ENCODE results near the gene ZMIZ1.

Gene ZMIZ1

DNA sequence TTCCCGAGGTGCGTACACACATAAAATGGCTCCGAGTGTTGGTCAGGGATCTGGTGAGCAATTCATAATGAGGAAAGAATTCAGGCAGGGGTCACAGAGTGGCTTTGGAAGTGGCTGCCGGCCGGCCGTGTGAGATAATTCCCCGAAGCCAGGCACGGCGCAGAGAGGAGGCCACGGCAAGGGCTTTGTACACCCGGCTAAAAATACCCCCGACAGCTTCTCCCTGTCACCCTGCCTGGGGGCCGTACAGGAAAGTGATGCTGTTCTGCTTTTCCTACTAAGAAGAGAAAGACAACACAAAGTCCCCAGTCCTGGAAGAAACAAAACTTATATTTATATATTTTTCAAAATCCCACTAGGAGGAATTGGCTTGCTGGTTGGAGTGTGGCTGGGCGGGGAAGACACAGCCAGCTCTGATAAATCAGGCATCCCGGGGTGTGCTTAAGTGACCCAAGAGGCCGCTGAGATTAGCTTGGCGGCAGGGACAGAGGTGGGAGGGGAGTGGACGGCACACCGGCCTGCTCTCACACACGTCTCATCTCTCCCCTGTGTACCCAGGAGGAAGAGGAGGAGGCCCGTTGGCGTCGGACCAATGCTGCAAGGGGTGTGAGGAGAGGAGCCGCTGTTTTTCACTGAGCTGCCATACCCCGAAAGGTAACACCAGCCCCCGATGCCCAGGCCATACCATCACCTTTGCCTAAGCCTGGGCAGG, 70.5 kb downstream of the ZMIZ1 start:
- no peak for DNase-seq (ENCODE audit: low spot score)

DNA sequence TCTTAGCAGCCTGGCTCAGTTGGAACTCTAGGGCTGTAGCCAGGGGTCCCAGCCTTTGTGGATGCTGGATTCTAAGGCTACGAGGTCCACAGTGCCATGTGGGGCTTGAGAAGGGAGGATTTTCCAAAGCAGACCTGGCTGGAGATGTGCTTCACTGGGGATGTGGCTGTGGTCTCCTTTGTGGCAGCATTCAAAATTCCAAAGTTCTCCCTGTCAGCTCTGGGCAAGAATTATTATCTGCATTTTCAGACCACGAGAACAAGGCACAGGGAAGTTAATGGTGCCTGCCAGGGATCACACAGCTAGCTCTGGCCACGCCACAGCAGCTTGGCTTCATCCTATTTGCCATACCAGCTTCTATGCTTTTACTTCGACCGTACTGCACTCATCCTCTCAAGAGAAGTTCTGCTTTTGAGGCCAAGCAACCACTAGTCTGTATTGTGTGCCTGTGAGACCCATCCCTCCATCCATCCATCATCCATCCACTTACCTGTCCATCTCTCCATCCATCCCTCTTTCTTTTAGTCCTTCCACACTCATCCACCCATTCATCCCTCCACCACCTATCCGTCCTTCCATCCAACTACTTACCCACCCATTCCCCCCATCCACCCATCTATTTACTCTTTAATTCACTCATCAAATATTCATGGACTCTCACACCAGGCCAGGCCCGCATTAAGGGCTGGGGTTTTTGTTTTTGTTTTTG, 71.5 kb downstream of the ZMIZ1 start:
- no peak for DNase-seq (ENCODE audit: low spot score)

- no peak for DNase-seq (ENCODE audit: low spot score)
These were observed 72.1 kb downstream of the ZMIZ1 start for GRCh38 chr10:79140855-79141254.

DNA sequence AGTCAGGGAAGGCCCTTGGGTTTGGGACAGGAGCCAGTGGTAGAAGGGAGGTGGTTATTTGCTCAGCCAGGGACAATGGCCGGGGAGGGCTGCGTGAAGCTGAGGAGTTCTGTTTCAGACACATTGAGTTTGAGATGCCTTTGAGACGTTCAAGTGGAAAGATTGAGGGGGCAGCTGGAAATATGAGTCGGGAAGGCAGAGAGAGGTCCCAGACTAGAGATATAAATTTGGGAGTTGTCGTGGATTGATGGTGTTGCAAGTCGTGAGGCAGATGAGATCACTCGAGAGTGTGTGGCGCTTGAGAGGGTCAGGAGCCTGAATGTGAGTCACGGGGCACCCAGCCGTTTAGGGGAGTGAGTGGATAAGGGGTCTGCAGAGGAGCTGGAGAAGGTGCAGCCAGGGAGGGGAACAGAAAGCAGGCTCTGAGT, 73.3 kb downstream of the ZMIZ1 start:
- no peak for DNase-seq (ENCODE audit: low spot score)

DNA sequence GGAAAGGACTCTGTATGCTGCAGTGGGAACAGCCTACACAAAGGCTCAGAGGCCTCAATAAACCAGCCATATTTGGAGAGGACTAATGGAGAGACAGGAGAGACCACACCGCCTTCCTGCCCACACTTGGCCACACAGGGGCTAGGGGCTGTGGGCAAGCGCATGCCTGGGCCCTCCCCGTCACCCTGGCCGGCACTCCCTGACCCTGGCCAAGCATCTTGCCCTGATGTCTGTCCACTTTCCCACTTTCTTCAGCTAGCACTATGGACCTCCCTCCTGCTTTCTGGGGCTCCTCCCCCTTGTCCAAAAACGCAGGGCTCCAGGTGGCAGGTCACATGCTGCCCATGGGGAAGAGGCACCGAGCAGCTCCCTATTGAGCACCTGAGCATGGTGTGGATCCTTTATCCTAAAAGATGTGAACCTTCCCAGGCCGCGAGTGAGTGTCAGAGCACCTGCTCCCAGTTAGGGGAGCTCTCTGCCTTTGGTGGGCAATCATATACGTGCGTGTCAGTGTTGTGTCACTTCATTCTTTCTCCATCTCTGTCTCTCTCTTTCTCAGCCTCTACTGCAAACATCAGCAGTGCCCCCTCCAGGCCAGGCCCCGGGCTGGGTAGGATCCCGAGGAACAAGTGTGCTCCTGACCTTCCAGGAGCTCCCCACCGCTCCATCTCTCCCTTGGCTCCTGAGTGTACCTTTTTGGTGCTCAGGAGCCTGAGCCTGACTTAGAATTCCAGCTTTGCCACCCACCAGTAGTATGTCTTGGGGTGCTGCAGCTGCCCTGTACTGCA, 74.0 kb downstream of the ZMIZ1 start:
- no peak for DNase-seq (ENCODE audit: low spot score)

DNA sequence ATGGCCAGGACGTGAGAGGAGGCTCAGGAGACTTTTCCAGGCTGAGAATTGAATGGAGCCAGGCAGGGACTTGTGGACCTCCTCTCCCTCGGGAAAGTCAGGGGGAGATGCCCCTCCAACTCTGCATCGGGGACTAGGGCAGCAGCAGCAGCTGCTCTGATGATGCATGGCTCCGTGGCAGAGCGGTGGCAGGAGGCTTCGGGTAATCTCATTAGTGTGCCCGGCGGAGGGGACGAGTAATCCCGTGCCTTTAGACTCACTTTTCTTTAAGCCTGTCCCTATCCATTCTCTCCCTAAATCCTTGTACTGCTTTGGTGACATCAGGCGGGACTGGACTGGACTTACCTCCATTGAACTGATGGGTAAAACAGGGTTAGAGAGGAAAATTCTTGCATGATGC, 75.1 kb downstream of the ZMIZ1 start:
- no peak for DNase-seq (ENCODE audit: low spot score)

- DNase-seq (ENCODE audit: low spot score), result no peak
These were observed 75.8 kb downstream of the ZMIZ1 start for GRCh38 chr10:79144351-79145173.

GRCh38 chr10:79145174-79145483, 76.4 kb downstream of the ZMIZ1 start:
- DNase-seq (ENCODE audit: low spot score), result no peak

GRCh38 chr10:79145517-79146470, 77.0 kb downstream of the ZMIZ1 start:
- no peak for DNase-seq (ENCODE audit: low spot score)

DNA sequence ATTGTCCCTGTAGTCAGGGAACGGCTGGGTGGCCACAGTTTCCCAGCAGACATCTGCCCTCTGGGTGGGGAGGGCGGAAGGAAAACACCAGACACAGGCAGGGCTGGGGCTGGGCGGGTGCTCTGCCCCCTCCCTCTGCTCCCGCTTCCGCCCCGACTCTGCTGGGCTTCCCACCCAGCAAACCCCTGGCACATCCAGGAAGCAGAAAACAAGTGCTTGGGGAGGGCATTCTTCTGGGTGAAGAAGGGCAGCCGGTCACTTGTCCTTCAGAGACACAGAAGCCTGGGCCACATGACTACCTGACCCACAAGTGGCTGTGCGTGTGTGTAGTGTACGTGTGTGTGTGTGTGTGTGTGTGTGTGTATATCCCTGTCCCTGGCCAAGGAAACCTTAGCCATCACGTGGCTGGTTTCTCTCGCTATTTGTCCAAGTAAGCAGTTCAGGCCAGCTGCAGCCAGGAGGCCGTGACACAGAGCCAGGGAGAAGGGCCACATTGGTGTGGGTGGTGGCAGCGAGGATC, 77.9 kb downstream of the ZMIZ1 start:
- no peak for DNase-seq (ENCODE audit: low spot score)

DNA sequence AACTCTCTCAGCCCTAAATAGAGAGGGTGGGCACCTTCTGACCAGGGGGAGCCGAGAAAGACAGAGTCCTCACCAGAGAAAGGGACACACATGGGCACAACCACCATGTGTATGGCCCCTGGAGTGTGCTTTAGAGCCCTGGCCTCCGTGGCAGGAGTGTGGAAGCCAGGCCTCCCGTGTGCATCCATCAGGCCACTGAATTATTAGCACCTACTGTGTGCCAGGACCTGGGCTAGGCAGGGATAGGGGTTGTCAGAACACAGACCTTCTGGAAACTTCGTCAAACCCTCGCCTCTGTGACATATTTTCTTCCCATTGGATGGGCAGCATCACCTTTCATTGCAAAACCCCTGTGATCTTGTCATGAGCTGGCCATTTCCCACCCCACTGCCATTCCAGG, 78.5 kb downstream of the ZMIZ1 start:
- no peak for DNase-seq (ENCODE audit: low spot score)

DNA sequence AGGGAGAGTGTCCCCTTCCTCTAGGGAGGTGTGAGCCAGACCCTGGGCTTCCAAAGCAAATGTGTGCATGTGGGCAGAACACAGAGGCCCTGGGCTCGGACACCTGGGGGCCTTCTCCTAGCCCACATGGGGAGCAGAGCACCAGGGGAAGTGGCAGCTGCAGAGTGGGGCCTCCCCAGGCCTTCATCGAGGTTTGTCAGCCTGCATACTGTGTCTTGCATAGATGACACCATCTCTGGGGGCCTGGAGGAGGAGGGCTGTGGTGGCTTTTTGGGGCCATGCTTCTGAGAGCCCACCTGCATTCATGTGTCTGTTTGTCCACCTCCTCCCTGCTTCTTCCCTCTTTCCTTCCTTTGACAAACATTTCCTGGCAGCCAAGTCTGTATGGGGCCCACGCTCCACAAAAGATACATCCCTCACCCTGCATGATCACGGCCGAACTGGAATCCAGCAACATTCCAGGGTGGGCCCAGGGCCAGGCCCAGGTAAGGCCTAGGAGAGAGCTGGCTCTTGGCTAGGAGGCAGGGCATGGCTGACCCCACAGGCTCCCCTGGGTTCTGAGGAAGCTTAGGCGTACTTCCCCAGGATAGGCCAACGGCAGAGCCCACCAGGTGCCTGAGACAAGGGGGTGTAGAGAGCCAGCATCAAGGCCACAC, 79.2 kb downstream of the ZMIZ1 start:
- DNase-seq (ENCODE audit: low spot score), result no peak

DNA sequence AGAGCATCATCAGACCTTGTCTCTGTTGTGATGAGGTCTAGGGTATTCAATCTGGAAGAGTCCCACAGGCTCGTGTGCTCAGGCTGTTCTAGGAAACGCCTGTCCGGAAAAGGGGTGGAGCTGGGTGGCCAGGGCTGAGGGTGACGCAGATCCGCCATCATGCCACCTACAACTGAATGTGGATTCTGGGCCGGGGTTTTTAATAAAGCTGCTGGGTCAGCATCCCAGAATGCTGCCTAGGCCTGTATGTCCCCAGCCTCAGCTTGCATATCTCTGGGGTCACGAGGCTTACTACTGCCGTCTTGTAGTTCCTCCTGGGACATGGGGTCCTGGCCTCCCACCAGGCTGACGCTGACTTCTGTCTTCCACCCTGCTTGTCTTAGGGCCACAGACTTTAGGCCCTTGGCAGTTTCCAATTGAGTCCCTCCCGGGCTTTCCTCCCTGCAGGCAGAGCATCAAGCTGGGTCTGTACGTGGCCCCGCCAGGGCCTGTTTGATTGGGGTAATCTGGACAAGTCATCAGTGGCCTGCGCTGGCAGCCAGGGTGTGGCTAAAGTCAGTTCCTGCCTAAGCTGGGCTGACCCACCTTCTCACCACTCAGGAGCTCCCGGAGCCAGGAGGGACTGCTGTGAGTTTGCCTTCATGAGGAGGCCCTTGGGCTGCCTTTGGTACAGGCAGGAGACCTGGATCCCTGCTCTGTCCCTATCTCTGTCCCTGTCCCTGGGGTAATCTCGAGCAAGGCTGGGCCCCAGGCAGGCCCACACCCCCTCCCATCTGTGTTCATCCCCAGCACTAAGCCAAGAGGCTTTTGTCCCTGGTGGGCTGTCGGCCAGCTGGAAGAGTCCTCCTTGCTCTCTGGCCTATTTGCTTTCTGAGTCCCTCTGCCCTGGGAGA, 79.9 kb downstream of the ZMIZ1 start:
- no peak for DNase-seq (ENCODE audit: low spot score)

GRCh38 chr10:79149345-79149661, 80.5 kb downstream of the ZMIZ1 start:
- DNase-seq (ENCODE audit: low spot score), result no peak

DNA sequence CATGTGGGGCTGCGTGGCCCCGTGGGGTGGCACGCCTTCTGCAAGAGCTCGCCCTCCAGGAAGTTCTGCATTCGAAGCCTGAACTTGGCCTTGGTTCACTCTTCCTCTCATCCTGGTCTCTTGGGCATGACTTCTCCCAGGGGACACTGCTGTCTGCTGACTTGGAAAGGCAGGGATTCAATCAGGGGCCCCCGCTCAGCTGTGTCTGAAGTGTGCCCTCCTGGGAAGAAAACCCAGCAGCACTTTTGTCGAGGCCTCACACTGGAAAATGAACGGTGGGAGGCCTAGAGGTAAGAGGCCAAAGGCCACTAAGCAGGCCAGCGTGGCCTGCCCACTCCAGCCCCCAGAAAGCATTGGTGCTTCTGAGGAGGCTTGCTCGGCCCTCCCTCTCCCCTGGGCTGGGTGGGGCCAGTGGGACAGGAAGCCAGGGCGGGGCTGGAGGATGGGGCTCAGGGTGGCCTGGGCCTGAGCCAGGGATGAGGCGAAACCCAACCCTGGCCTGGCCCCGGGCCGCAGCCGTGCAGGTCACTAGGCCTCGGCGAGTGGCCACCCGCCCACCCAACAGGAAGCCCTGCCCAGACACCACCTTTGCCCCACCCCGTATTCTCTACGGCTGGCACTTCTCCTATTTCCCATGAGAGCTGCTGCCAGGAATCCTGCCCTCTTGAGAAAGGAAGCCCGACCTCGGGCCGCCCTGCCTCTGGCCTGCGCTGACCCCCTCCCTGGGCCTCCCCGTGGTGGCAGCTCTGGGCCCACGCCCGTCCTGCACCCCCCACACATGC, 81.1 kb downstream of the ZMIZ1 start:
- DNase-seq (ENCODE audit: low spot score), result peak; percentile 41

DNA sequence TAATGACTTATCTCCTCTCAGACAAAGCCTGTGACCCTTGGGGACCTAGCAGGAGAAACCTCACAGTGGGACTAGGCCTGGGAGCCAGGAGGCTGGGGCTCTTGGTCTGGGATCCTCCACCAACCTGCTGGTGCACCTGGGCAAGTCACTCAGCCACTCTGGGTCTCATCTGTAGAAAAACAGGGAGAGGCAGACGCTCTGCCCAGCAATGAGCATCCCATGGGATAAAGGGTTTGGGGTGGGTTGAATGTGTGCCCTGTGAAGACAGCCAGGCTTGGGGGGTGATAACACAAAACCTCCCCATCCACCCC, 81.6 kb downstream of the ZMIZ1 start:
- no peak for DNase-seq (ENCODE audit: low spot score)

DNA sequence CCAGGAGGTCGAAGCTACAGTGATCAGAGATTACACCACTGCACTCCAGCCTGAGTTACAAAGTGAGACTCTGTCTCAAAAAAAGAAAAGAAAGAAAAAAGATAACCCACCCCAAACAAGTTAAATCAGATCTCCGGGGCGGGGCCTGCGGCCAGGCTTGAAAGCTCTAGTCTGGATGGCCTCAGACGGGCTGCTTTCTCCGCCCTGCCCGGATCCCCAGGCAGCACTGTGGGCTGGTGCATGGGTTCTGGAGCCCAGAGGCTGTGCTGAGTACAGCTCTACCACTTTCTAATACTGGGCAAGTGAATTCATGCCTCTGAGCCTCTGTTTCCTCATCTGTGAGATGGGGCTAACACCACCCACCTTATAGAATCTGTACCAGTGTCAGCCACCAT, 83.7 kb downstream of the ZMIZ1 start:
- DNase-seq (ENCODE audit: low spot score), result no peak

DNA sequence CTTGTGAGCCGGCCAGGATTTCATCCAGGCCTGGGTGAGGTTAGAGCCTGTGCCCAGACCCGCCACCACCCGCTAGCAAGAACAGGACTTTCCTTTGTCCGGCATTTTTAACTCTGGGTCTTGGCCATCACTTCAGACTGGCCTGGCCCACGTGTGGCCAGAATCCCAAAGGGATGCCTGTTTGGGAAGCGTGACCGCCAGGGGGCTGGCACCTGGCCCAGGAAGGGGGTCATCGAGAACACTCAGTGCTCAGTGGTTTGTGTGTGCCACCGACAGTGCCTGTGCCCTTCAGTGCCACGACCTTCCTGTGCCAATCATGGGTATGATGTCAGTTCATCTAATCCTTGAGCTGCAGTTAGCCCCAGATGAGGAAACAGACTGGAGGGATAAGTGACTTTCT, 85.0 kb downstream of the ZMIZ1 start:
- DNase-seq (ENCODE audit: low spot score), result no peak

All from CD4-positive, alpha-beta T cell treated with Interleukin-15 for 4 hours (primary cell).